ENCODE results near the gene PSMC5. TPM values are rescaled to one million over a fixed set of nuclear protein-coding genes. Genes with fewer than 3 reads are reported as not detected.

The PSMC5 gene
- total and polyA plus RNA-seq, 10 of the 15 experiments (the other 5 are each of a cell fraction or from before 2014, with no cell fraction given), result 55.0 to 266 (median 148) TPM

- TF ChIP-seq POLR2AphosphoS2 (IDR thresholded peaks at IDR 0.05; ENCODE audit: low read depth, low read length), result peak; percentile 58; the same call in 1 of the 2 replicates
- TF ChIP-seq CBX3 (IDR thresholded peaks at IDR 0.05; ENCODE audit: borderline replicate concordance, low read depth), result no peak
- no peak for TF ChIP-seq USF1 (IDR thresholded peaks at IDR 0.05; ENCODE audit: borderline replicate concordance, extremely low read length, insufficient read depth, low read depth, low read length)
- no peak for TF ChIP-seq FOS (IDR thresholded peaks at IDR 0.05; ENCODE audit: borderline replicate concordance, extremely low read depth, insufficient read length)
- no peak for TF ChIP-seq ATF3 (IDR thresholded peaks at IDR 0.05; ENCODE audit: borderline replicate concordance, extremely low read depth, low read depth, low read length)
- TF ChIP-seq JUNB (IDR thresholded peaks at IDR 0.05), result peak; percentile 13; the same call in 1 of the 2 replicates
- peak; percentile 88 for TF ChIP-seq BACH1 (IDR thresholded peaks at IDR 0.05; ENCODE audit: borderline replicate concordance)
- TF ChIP-seq ZNF207 (IDR thresholded peaks at IDR 0.05; ENCODE audit: borderline replicate concordance), result peak; percentile 99
- TF ChIP-seq ZBTB4 (CRISPR knock-in tag; IDR thresholded peaks at IDR 0.05), result no peak
- TF ChIP-seq E2F4 (IDR thresholded peaks at IDR 0.05; ENCODE audit: low read depth, low read length), result no peak
- TF ChIP-seq PKNOX1 (IDR thresholded peaks at IDR 0.05), result peak; percentile 68
- no peak for TF ChIP-seq SUPT20H (IDR thresholded peaks at IDR 0.05; ENCODE audit: borderline replicate concordance, control insufficient read depth, low read depth, low read length)
- TF ChIP-seq E2F8 (IDR thresholded peaks at IDR 0.05; ENCODE audit: low read depth, partially characterized antibody), result peak; percentile 27
- no peak for TF ChIP-seq EZH2 (IDR thresholded peaks at IDR 0.05; ENCODE audit: borderline replicate concordance, control insufficient read depth, low read depth, low read length)
- TF ChIP-seq RELA (IDR thresholded peaks at IDR 0.05; ENCODE audit: borderline replicate concordance, partially characterized antibody), result peak; percentile 77
- peak; percentile 100 for TF ChIP-seq NR2C1 (IDR thresholded peaks at IDR 0.05)
Measured at GRCh38 chr17:63842540-63843386, 15.5 kb downstream of the PSMC5 start, which contains the start of gene SMARCD2 (continued).
